ENCODE data around the gene PDE8A. TPM values are rescaled to one million over a fixed set of nuclear protein-coding genes. Genes with fewer than 3 reads are reported as not detected.
"Not testable (repeated sequence)": the region's sequence is repeated elsewhere in the genome, so short reads cannot be mapped to it uniquely, and the experiment has no call there.

Gene PDE8A
- total RNA-seq, 1 experiment from 2014 or later: 27.4 TPM

- ChIA-PET CTCF (interaction anchor here (0.7 to 1.3 kb wide), 3 partner anchors 39 to 834 kb away, joined by 3 to 6 read pairs (median 3); no protein-coding TSS in a partner anchor), POLR2A (no interaction called here)
- H3K4me3 Mint-ChIP-seq (ENCODE audit: unreplicated experiment): no peak overlapping the region
- peaks cover 7% of the 10 kb centered on the region for H3K4me1 Mint-ChIP-seq (ENCODE audit: insufficient read depth, unreplicated experiment)
- peak; percentile 51 for DNase-seq (ENCODE audit: unreplicated experiment)
- no peaks in the 10 kb centered on the region for H3K27me3 Mint-ChIP-seq (ENCODE audit: insufficient read depth, unreplicated experiment)
- intact Hi-C loops (cut with micrococcal nuclease): no loop called here
- TF ChIP-seq CTCF (IDR thresholded peaks at IDR 0.05; ENCODE audit: unreplicated experiment): peak; percentile 51
- no peaks in the 10 kb centered on the region for H3K36me3 Mint-ChIP-seq (ENCODE audit: insufficient read depth, unreplicated experiment)
- H3K9me3 Mint-ChIP-seq (ENCODE audit: unreplicated experiment): peaks cover 19% of the 10 kb centered on the region
- no peak overlapping the region for H3K27ac Mint-ChIP-seq (ENCODE audit: low read depth, unreplicated experiment)
- BruUV-seq (replicated peaks): no TSS peak
Observed at GRCh38 chr15:85168642-85169173, 187.1 kb downstream of the PDE8A start.

- DNase-seq (ENCODE audit: unreplicated experiment): no peak
- intact Hi-C loops (cut with micrococcal nuclease): no loop called here
- Mint-ChIP-seq H3K4me1 (ENCODE audit: insufficient read depth, unreplicated experiment) (peaks cover 8% of the 10 kb centered on the region), H3K36me3 (ENCODE audit: insufficient read depth, unreplicated experiment) (no peaks in the 10 kb centered on the region), H3K27me3 (ENCODE audit: insufficient read depth, unreplicated experiment) (no peaks in the 10 kb centered on the region), H3K9me3 (ENCODE audit: unreplicated experiment) (peaks cover 19% of the 10 kb centered on the region), H3K27ac (ENCODE audit: low read depth, unreplicated experiment) (no peak overlapping the region), H3K4me3 (ENCODE audit: unreplicated experiment) (no peak overlapping the region)
- TF ChIP-seq CTCF (IDR thresholded peaks at IDR 0.05; ENCODE audit: unreplicated experiment): no peak
- no TSS peak for BruUV-seq (replicated peaks)
- POLR2A ChIA-PET: interaction anchor here (1.1 kb wide), 1 partner anchor 16 kb away, joined by 3 read pairs; no protein-coding TSS in a partner anchor
- CTCF ChIA-PET: interaction anchor here (1.0 kb wide), 1 partner anchor 103 kb away, joined by 3 read pairs; no protein-coding TSS in a partner anchor
Observed at GRCh38 chr15:85171736-85172135, 190.1 kb downstream of the PDE8A start.

GRCh38 chr15:85172846-85173490 lies 191.3 kb downstream of the PDE8A start:
- peak; percentile 49 for DNase-seq (ENCODE audit: unreplicated experiment)
- Mint-ChIP-seq H3K36me3 (ENCODE audit: insufficient read depth, unreplicated experiment) (no peaks in the 10 kb centered on the region), H3K9me3 (ENCODE audit: unreplicated experiment) (peaks cover 19% of the 10 kb centered on the region), H3K27ac (ENCODE audit: low read depth, unreplicated experiment) (no peak overlapping the region), H3K4me1 (ENCODE audit: insufficient read depth, unreplicated experiment) (peaks cover 18% of the 10 kb centered on the region), H3K4me3 (ENCODE audit: unreplicated experiment) (no peak overlapping the region), H3K27me3 (ENCODE audit: insufficient read depth, unreplicated experiment) (no peaks in the 10 kb centered on the region)
- intact Hi-C loops (cut with micrococcal nuclease): no loop called here
- BruUV-seq (replicated peaks): no TSS peak
- POLR2A ChIA-PET: no interaction called here
- CTCF ChIA-PET: interaction anchor here (1.0 kb wide), 1 partner anchor 104 kb away, joined by 3 read pairs; no protein-coding TSS in a partner anchor
- no peak for TF ChIP-seq CTCF (IDR thresholded peaks at IDR 0.05; ENCODE audit: unreplicated experiment)

GRCh38 chr15:85173630-85174029 lies 192.0 kb downstream of the PDE8A start:
- H3K4me3 Mint-ChIP-seq (ENCODE audit: unreplicated experiment); H3K27me3 Mint-ChIP-seq (ENCODE audit: insufficient read depth, unreplicated experiment); H3K36me3 Mint-ChIP-seq (ENCODE audit: insufficient read depth, unreplicated experiment); H3K27ac Mint-ChIP-seq (ENCODE audit: low read depth, unreplicated experiment); POLR2A ChIA-PET; DNase-seq (ENCODE audit: unreplicated experiment); CTCF ChIA-PET; intact Hi-C loops (cut with micrococcal nuclease); BruUV-seq (replicated peaks): not testable (repeated sequence)
- peaks cover 18% of the 10 kb centered on the region for H3K4me1 Mint-ChIP-seq (ENCODE audit: insufficient read depth, unreplicated experiment)
- H3K9me3 Mint-ChIP-seq (ENCODE audit: unreplicated experiment): peaks cover 19% of the 10 kb centered on the region
